NCI-H446 (cell line): ENCODE data around the gene PRR36.

Experiments
- DNase-seq, 2 experiments: peaks; one replicate each; lab custom pipeline; 2025; lab: John Stamatoyannopoulos, UW

Gene PRR36

DNA sequence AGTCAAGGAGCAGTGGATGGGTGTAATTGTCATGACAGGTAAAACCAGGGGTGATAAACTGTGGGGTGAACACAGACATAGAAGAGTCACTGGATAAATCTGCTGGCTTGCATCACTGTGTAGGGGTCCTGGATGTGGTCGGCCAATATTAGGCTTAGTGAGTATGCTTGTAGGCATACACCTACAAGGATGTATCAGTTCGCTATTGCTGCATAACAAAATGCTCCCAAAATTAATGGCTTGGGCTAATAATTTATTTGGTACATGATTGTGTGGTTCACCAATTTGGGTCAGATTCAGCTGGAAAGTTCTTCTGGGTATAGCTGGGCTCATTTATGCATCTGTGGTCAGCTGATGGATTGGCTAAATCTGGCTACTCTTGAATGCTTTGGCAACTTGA, 55.4 kb downstream of the PRR36 start:
- no peak for DNase-seq
